GM21723 (cell line): ENCODE data around the gene DDX10.
A peak's percentile ranks its signal among the peaks of the same experiment; 100 is the strongest.
"Not testable (repeated sequence)": the region's sequence is repeated elsewhere in the genome, so short reads cannot be mapped to it uniquely, and the experiment has no call there.

ENCODE experiments used
- ATAC-seq: cut with Tn5 transposase; IDR thresholded peaks from one replicate; pipeline ENCODE4 v1.9.1; 2021; ENCODE audit warnings: mild to moderate bottlenecking, moderate library complexity; ENCODE audit not compliant: unreplicated experiment

Gene DDX10

GRCh38 chr11:108664730-108665525, at the start of gene DDX10:
Gene DDX10, plus strand, starts transcription at chr11:108665069. Its CDS starts 85 bp downstream, at chr11:108665154.
- peak; percentile 84 for ATAC-seq

GRCh38 chr11:108616549-108616948, 48.3 kb upstream of the DDX10 start:
- ATAC-seq: no peak

- ATAC-seq: no peak
Measured at GRCh38 chr11:108617055-108617454, 47.8 kb upstream of the DDX10 start.

- no peak for ATAC-seq
Measured at GRCh38 chr11:108618529-108618928, 46.3 kb upstream of the DDX10 start.

- peak; percentile 87 for ATAC-seq
Measured at GRCh38 chr11:108620958-108621772, 43.7 kb upstream of the DDX10 start.

GRCh38 chr11:108622341-108622740, 42.5 kb upstream of the DDX10 start:
- ATAC-seq: no peak

GRCh38 chr11:108624196-108624925, 40.5 kb upstream of the DDX10 start:
- ATAC-seq: no peak

GRCh38 chr11:108628326-108628725, 36.5 kb upstream of the DDX10 start:
- no peak for ATAC-seq

GRCh38 chr11:108628812-108629211, 36.1 kb upstream of the DDX10 start:
- ATAC-seq: no peak

GRCh38 chr11:108629274-108629673, 35.6 kb upstream of the DDX10 start:
- no peak for ATAC-seq

GRCh38 chr11:108632041-108632704, 32.7 kb upstream of the DDX10 start:
- ATAC-seq: no peak

- no peak for ATAC-seq
Measured at GRCh38 chr11:108635106-108635505, 29.8 kb upstream of the DDX10 start.

GRCh38 chr11:108636222-108636621, 28.6 kb upstream of the DDX10 start:
- no peak for ATAC-seq

- no peak for ATAC-seq
Measured at GRCh38 chr11:108639146-108639545, 25.7 kb upstream of the DDX10 start.

GRCh38 chr11:108641752-108642151, 23.1 kb upstream of the DDX10 start:
- ATAC-seq: not testable (repeated sequence)

GRCh38 chr11:108643974-108644373, 20.9 kb upstream of the DDX10 start:
- no peak for ATAC-seq

GRCh38 chr11:108645970-108646369, 18.9 kb upstream of the DDX10 start:
- ATAC-seq: no peak

- ATAC-seq: no peak
Measured at GRCh38 chr11:108647387-108647700, 17.5 kb upstream of the DDX10 start.

- peak; percentile 97 for ATAC-seq
Measured at GRCh38 chr11:108647701-108648527, 17.0 kb upstream of the DDX10 start.

- ATAC-seq: no peak
Measured at GRCh38 chr11:108648528-108648885, 16.4 kb upstream of the DDX10 start.
